Duodenal mucosa (tissue), 2 donors: ENCODE data around the gene FBLN1.

Experiments used
- H3K27ac ChIP-seq: one replicate; pipeline ENCODE4 v1.7.0; 2013; ENCODE audit warnings: low read depth, low read length
- H3K27me3 ChIP-seq, 2 donors: one replicate each; pipeline ENCODE4 v1.7.0; 2013; ENCODE audit warnings: low read length in 2 of 2, control low read depth in 1 of 2; ENCODE audit not compliant: insufficient read depth in 2 of 2, control insufficient read depth in 1 of 2
- H3K36me3 ChIP-seq, 2 donors: one replicate each; pipeline ENCODE4 v1.7.0; 2013; ENCODE audit warnings: low read length in 2 of 2, control low read depth in 1 of 2; ENCODE audit not compliant: insufficient read depth in 2 of 2, control insufficient read depth in 1 of 2
- H3K4me1 ChIP-seq, 2 donors: one replicate each; pipeline ENCODE4 v1.7.0; 2013; ENCODE audit warnings: low read length in 2 of 2, control low read depth in 1 of 2; ENCODE audit not compliant: insufficient read depth in 2 of 2, control insufficient read depth in 1 of 2
- H3K4me3 ChIP-seq, 2 donors: one replicate each; pipeline ENCODE4 v1.7.0; 2013; ENCODE audit warnings: low read length in 2 of 2, low read depth in 1 of 2
- H3K9ac ChIP-seq, 2 donors: one replicate each; pipeline ENCODE4 v1.7.0; 2013; ENCODE audit warnings: low read length in 2 of 2, low read depth in 1 of 2
- H3K9me3 ChIP-seq, 2 donors: one replicate each; pipeline ENCODE4 v1.7.0; 2013; ENCODE audit warnings: low read length in 2 of 2, control low read depth in 1 of 2; ENCODE audit not compliant: control insufficient read depth in 1 of 2

The FBLN1 gene

GRCh38 chr22:45632791-45633515 lies 130.3 kb downstream of the FBLN1 start:
- Histone ChIP-seq H3K4me1 (no peaks in the 10 kb centered on the region), H3K4me3 (no peak overlapping the region), H3K9me3 (no peaks in the 10 kb centered on the region), H3K9ac (no peak overlapping the region), H3K27me3 (peaks cover 10 to 14% of the 10 kb centered on the region in 2 donors), H3K36me3 (no peaks in the 10 kb centered on the region), H3K27ac (no peak overlapping the region)

GRCh38 chr22:45636683-45637082 lies 134.0 kb downstream of the FBLN1 start:
- no peak overlapping the region for H3K27ac ChIP-seq
- H3K4me1 ChIP-seq, result peaks cover 12 to 14% of the 10 kb centered on the region in 2 donors
- H3K4me3 ChIP-seq, result no peak overlapping the region
- no peak overlapping the region for H3K9ac ChIP-seq
- no peaks in the 10 kb centered on the region for H3K36me3 ChIP-seq
- no peaks in the 10 kb centered on the region for H3K9me3 ChIP-seq
- H3K27me3 ChIP-seq, result peaks cover 8 to 26% of the 10 kb centered on the region in 2 donors

- peaks cover 12 to 14% of the 10 kb centered on the region in 2 donors for H3K4me1 ChIP-seq
- no peak overlapping the region for H3K4me3 ChIP-seq
- H3K9me3 ChIP-seq, result no peaks in the 10 kb centered on the region
- no peak overlapping the region for H3K27ac ChIP-seq
- no peaks in the 10 kb centered on the region for H3K36me3 ChIP-seq
- H3K27me3 ChIP-seq, result peaks cover 0 to 27% of the 10 kb centered on the region in 2 donors
- H3K9ac ChIP-seq, result no peak overlapping the region
These were observed 135.5 kb downstream of the FBLN1 start for GRCh38 chr22:45638197-45638596.

GRCh38 chr22:45638834-45639746 lies 136.4 kb downstream of the FBLN1 start:
- Histone ChIP-seq H3K4me1 (peaks cover 12 to 14% of the 10 kb centered on the region in 2 donors), H3K27ac (no peak overlapping the region), H3K4me3 (peak overlapping the region in 1 of 2 donors; percentile 54), H3K36me3 (no peaks in the 10 kb centered on the region), H3K27me3 (peaks cover 0 to 20% of the 10 kb centered on the region in 2 donors), H3K9me3 (no peaks in the 10 kb centered on the region), H3K9ac (no peak overlapping the region)

- Histone ChIP-seq H3K9me3 (no peaks in the 10 kb centered on the region), H3K4me3 (no peak overlapping the region), H3K4me1 (peaks cover 12 to 14% of the 10 kb centered on the region in 2 donors), H3K27ac (no peak overlapping the region), H3K36me3 (no peaks in the 10 kb centered on the region), H3K27me3 (peaks cover 0 to 17% of the 10 kb centered on the region in 2 donors), H3K9ac (no peak overlapping the region)
These were observed 137.0 kb downstream of the FBLN1 start for GRCh38 chr22:45639747-45640102.

- Histone ChIP-seq H3K27ac (no peak overlapping the region), H3K9ac (no peak overlapping the region), H3K36me3 (no peaks in the 10 kb centered on the region), H3K27me3 (peaks cover 0 to 24% of the 10 kb centered on the region in 2 donors), H3K4me3 (no peak overlapping the region), H3K4me1 (peaks cover 12 to 14% of the 10 kb centered on the region in 2 donors), H3K9me3 (no peaks in the 10 kb centered on the region)
These were observed 137.7 kb downstream of the FBLN1 start for GRCh38 chr22:45640291-45640940.

GRCh38 chr22:45640941-45641621 lies 138.4 kb downstream of the FBLN1 start:
- H3K9me3 ChIP-seq, result no peaks in the 10 kb centered on the region
- no peak overlapping the region for H3K9ac ChIP-seq
- H3K27me3 ChIP-seq, result peaks cover 0 to 28% of the 10 kb centered on the region in 2 donors
- no peak overlapping the region for H3K27ac ChIP-seq
- no peaks in the 10 kb centered on the region for H3K36me3 ChIP-seq
- H3K4me3 ChIP-seq, result no peak overlapping the region
- H3K4me1 ChIP-seq, result peaks cover 15 to 17% of the 10 kb centered on the region in 2 donors

- Histone ChIP-seq H3K9ac (no peak overlapping the region), H3K4me3 (no peak overlapping the region), H3K27ac (no peak overlapping the region), H3K36me3 (no peaks in the 10 kb centered on the region), H3K27me3 (peaks cover 0 to 28% of the 10 kb centered on the region in 2 donors), H3K4me1 (peaks cover 15 to 18% of the 10 kb centered on the region in 2 donors), H3K9me3 (no peaks in the 10 kb centered on the region)
These were observed 140.3 kb downstream of the FBLN1 start for GRCh38 chr22:45642986-45643385.

- no peak overlapping the region for H3K9ac ChIP-seq
- no peak overlapping the region for H3K4me3 ChIP-seq
- no peaks in the 10 kb centered on the region for H3K9me3 ChIP-seq
- no peak overlapping the region for H3K27ac ChIP-seq
- peaks cover 3 to 5% of the 10 kb centered on the region in 2 donors for H3K4me1 ChIP-seq
- H3K36me3 ChIP-seq, result no peaks in the 10 kb centered on the region
- peaks cover 0 to 27% of the 10 kb centered on the region in 2 donors for H3K27me3 ChIP-seq
These were observed 142.0 kb downstream of the FBLN1 start for GRCh38 chr22:45644714-45645113.
